KOPT-K1 (cell line): ENCODE data around the gene TAAR1.
"Not testable (repeated sequence)": the region's sequence is repeated elsewhere in the genome, so short reads cannot be mapped to it uniquely, and the experiment has no call there.

ENCODE experiments used
- H3K27ac ChIP-seq: fragments of 200-600 bp; sonication (generic); 2 replicates; pipeline ENCODE4 v1.5.1; 2016; ENCODE audit warnings: antibody characterized with exemption, mild to moderate bottlenecking, low read depth, low read length; ENCODE audit not compliant: poor library complexity, severe bottlenecking
- H3K36me3 ChIP-seq: fragments of 200-600 bp; sonication (generic); 2 replicates; pipeline ENCODE4 v1.5.1; 2017; ENCODE audit warnings: antibody characterized with exemption, mild to moderate bottlenecking, low read length, moderate library complexity; ENCODE audit not compliant: insufficient read depth
- H3K9me3 ChIP-seq: fragments of 200-600 bp; sonication (generic); 2 replicates; pipeline ENCODE4 v1.5.1; 2017; ENCODE audit warnings: antibody characterized with exemption, low read length, mild to moderate bottlenecking; ENCODE audit not compliant: insufficient read depth, poor library complexity, severe bottlenecking

TAAR1 gene

DNA sequence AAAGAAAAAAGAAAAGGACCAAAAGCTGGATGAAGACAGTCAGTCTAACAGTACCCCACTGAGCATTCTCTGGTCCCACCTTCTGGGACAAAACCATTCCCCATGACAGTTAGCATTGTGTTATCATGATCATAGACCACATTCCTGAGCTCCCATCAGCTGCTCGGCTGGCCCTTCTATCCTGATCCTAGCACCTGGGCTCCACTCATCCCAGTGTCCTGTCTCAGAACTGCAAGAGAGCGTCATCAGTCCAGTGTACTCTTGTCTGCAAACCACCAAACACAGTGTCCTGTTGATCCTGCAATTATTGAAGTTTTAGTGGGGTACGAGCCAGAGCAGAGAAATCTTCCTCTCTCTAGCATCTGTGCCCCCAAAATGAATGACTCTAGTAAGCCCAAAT is 16.0 kb upstream of the TAAR1 start:
- Histone ChIP-seq H3K9me3 (no peaks in the 10 kb centered on the region), H3K36me3 (no peaks in the 10 kb centered on the region), H3K27ac (no peak overlapping the region)

DNA sequence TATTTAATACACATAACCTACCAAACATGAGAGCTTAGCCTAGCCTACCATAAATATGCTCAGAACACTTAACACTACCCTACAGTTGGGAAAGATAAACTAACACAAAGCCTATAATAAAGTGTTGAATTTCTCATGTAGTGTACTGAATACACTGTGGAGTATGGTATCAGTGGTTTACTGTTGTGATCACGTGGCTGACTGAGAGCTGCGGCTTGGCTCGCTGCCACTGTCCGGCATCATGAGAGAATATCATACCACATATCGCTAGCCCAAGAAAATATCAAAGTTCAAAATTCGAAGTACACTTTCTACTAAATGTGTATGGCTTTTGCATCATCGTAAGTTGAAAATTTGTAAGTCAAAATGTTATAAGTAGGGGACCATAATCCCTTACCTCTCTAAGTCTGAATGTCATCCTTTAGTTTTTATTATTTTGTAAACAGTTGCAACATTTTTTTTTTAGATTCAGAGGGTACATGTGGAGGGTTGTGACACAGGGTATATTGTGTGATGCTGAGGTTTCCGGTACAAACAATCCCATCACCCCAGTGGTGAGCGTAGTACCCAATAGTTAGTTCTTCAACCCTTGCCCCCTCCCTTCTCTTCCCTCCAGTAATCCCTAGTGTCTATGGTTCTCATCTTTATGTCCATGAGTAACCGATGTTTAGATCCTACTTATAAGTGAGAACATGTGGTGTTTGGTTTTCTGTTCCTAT is 14.6 kb upstream of the TAAR1 start:
- no peaks in the 10 kb centered on the region for H3K36me3 ChIP-seq
- no peak overlapping the region for H3K27ac ChIP-seq
- no peaks in the 10 kb centered on the region for H3K9me3 ChIP-seq

DNA sequence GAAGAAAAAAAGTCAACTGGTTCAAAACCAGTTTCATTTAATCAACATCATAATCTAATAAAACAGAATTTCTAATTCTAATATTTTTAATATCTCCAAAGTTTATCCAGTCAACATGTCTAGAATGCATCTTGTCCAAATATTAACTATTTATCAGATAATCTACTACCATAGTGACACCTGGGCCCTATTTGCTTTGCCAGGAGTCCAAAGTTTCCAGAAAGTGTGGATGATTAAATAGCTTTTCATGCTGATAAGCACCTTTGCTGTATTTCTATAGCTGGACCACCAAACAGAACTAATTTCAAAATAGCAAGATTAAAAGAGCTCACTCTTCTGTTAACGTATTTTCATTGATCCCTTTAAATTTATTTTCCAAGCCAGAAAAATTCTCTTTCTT is 12.3 kb upstream of the TAAR1 start:
- no peak overlapping the region for H3K27ac ChIP-seq

DNA sequence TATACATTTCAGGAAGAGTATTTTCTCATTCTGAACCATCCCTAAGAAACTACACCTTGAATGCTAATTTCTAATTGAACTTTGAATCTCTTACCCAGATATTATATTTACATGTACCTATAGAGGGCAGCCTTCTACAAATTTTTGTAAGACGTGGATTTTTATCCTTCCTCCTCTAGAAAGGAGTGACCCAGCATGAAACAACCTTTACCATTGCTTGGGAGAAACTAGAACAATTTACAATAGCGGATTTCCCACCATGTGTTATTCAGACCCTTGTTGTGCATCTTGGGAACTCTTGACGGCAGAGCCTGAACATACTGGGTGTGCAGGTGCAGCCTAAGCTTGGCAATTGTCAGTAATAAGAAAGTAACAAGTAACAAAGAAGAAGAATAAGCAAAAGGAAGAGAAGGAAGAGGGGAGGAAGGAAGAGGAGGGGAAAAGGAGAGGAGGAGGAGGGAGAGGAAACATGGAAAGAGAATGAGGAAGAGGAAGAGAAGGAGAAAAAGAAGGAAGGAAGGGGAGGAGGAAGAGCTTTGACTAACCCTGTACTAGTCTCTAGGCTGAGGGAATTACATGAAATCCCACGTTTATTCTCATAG is 10.8 kb upstream of the TAAR1 start:
- no peaks in the 10 kb centered on the region for H3K36me3 ChIP-seq
- H3K27ac ChIP-seq: no peak overlapping the region
- no peaks in the 10 kb centered on the region for H3K9me3 ChIP-seq

More for the DNA sequence above, 12.3 kb upstream of the TAAR1 start:
- Histone ChIP-seq H3K36me3 (no peaks in the 10 kb centered on the region), H3K9me3 (no peaks in the 10 kb centered on the region)

DNA sequence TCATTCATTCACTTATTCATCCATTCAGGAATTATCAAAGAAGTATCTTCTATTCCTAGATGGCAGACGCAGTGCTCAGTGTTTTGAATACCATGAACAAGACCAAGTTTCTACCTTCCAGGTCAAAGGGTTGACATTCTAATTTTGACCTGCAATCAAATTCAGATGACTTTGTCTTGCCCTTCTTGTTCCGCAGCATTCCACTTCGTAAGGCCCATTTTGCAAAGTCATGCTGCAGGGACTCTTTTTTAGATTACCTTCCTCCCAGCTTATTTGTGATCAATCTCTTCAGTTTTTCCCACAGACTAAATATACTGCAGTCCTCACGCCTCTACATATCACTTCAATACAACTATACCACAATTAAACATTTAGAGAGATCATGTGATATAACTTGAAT is 7.1 kb upstream of the TAAR1 start:
- Histone ChIP-seq H3K27ac (no peak overlapping the region), H3K36me3 (no peaks in the 10 kb centered on the region), H3K9me3 (no peaks in the 10 kb centered on the region)

DNA sequence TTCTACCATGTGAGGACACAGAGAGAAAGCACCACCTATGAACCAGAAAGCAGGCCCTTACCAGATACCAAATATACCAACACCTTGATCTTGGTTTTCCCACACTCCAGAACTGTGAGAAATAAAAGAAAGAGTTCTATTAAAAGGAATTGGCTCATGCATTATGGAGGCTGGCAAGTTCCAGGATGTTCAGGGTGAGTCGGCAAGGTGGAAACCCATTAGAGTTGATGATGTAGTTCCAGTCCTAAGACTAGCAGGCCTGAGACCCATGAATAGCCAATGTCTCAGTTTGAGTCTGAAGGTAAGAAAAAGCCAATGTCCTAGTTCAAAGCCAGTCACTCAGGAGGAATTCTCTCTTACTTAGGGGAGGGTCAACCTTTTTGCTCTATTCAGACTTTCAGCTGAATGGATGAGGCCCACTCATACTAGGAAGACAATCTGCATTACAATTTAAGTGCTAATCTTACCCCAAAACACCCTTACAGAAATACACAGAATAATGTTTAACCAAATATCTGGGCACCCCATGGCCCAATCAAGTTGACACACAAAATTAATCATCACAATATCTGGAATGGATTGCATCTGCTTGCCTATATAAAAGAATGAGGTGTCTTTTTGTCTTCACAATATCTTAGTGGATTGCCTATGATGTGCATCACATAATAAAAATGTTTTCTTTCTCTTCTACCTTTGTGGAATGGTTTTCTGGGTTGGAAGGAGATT is 5.5 kb upstream of the TAAR1 start:
- Histone ChIP-seq H3K36me3 (no peaks in the 10 kb centered on the region), H3K9me3 (no peaks in the 10 kb centered on the region), H3K27ac (no peak overlapping the region)

DNA sequence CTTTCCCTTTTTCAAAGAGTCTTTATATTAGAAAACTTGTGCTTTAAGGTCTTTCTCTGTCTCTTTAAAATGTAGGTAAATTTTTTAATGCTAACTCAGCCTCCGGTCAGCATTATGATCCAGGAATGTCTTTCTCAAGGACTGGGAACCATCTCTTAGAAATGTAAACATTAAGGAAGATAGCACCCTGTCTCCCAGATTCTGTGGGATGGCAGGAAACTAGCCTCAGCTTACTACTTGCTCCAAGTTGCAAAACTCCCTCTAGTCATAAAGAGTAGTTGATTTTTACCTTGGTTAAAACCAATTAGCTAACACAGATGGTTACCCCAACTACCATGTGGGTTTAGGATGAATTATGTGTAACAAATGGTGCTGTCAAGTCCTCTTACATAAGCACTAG is 4.7 kb upstream of the TAAR1 start:
- Histone ChIP-seq H3K36me3 (no peaks in the 10 kb centered on the region), H3K9me3 (no peaks in the 10 kb centered on the region), H3K27ac (no peak overlapping the region)

DNA sequence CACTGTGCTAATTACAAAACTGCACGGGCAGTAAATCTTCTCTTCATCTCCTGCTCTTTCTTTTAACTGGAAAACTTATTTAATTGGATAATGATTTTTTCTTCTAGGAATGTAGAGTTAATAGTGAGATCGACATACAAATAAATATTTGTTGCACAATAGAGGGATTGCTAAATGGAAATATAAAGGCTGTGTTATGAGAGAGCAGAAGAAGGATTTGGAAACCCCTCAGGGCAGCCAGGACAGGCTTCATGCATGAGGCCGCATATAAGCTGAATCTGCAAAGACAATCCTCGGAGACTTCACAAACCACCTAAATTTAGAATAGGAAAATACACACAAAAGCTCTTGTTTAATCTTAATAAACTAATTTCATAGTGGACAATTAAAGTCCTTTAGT is 2.9 kb upstream of the TAAR1 start:
- Histone ChIP-seq H3K27ac (no peak overlapping the region), H3K36me3 (no peaks in the 10 kb centered on the region)

DNA sequence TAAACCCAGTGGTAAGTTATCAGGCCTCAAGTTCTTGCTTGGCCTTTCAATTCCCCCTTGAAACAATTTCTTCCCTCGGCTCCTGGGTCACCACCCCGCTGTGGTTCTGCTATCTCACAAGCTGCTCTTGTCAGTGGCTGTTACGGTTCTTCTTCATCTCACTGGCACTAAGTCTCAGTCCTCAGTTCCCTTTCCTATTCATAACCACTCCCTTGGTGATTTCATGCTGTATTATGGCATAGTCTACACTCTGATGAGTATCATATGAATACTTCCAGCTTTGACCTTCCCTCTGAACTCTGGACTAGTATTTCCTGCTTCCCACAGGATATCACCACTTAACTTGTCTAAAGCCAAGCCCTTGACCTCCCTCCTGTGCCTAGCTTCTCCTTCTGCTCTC is 7.9 kb downstream of the TAAR1 start:
- Histone ChIP-seq H3K36me3 (no peaks in the 10 kb centered on the region), H3K27ac (no peak overlapping the region), H3K9me3 (no peaks in the 10 kb centered on the region)

More for the DNA sequence above, 2.9 kb upstream of the TAAR1 start:
- H3K9me3 ChIP-seq: no peaks in the 10 kb centered on the region

DNA sequence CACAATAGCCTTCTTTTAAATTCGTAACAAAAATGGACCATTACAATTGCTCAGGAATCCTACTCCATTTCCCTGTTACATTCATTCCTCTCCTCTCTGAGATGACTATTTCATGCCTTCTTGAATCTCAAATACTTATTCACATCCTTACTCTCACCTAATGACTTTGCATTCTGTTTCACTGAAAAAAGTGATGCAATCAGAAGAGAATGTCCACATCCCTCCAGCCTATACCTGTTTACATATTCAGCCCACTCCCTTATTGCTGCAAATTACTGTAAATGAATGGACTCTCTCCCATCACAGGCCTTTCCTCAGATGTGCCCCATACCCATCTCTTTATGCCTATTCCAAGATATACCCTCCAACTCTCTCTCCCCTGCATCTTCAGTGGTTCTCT is 8.6 kb downstream of the TAAR1 start:
- H3K36me3 ChIP-seq: no peaks in the 10 kb centered on the region
- no peak overlapping the region for H3K27ac ChIP-seq
- H3K9me3 ChIP-seq: no peaks in the 10 kb centered on the region

DNA sequence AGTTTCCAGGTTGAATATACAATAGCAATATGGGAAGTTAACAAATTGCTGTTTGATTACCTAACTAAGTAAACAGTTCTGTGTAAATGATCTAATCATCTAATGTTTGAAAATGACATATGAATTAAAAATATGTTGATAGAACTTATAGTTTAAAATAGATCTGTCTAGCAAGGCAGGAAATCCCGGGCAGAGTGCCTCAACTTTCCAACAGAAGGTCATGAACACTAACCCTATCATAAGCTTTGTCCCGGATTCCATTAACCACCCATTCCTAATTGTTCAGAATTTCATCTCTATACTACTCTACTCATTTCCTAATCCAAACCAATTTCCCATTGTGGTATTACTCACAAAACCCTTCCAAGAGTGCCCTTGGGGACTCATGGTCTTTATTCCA is 10.2 kb downstream of the TAAR1 start:
- H3K36me3 ChIP-seq: no peaks in the 10 kb centered on the region
- no peaks in the 10 kb centered on the region for H3K9me3 ChIP-seq
- H3K27ac ChIP-seq: no peak overlapping the region

DNA sequence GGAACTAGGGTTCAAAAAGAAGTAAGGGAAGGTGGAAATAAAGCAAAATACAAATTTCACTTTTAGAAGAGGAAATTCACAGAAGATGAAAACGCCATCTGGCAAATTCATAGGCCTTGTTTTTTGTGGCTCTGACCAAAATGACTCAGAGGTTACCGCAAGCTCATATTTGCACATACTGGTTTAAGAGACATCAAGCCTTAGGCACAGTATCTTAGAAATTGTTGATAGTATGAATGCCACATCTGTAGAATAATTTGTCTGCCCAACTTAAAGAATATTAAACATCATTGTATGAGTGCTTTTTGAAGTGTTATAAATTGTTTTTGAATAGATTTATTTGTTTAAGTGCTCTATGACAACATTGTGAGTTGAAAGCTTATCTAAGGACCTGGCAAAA is 10.6 kb downstream of the TAAR1 start:
- Histone ChIP-seq H3K36me3 (no peaks in the 10 kb centered on the region), H3K9me3 (no peaks in the 10 kb centered on the region), H3K27ac (no peak overlapping the region)

DNA sequence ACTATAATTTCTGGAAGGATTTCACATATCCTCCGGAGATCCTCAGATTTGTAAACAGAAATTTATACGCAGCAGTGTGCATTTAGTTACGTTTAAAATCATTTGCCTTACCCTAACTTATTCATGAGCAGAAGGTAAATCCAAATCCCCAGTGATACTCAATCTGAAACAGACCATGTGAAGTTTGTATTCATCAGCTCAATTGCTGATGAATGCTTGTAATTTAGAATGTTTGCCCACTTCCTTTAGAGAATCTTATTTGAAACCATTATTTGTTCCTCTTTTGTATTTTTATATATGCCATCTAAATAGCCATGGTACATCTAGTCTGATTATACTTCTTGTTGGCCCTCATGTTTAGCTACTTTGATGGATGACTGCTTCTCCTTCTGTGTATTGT is 15.4 kb downstream of the TAAR1 start:
- no peaks in the 10 kb centered on the region for H3K9me3 ChIP-seq
- H3K27ac ChIP-seq: no peak overlapping the region

DNA sequence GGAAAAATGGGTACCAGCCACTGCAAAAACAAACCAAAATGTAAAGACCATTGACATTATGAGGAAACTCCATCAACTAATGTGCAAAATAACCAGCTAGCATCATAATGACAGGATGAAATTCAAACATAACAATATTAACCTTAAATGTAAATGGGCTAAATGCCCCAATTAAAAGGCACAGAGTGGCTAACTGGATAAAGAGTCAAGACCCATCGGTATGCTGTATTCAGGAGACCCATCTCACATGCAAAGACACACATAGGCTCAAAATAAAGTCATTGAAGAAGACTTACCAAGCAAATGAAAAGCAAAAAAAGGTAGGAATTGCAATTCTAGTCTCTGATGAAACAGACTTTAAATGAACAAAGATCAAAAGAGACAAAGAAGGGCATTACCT is 21.8 kb downstream of the TAAR1 start:
- H3K9me3 ChIP-seq, H3K27ac ChIP-seq, H3K36me3 ChIP-seq: not testable (repeated sequence)

More for the DNA sequence above, 15.4 kb downstream of the TAAR1 start:
- no peaks in the 10 kb centered on the region for H3K36me3 ChIP-seq

DNA sequence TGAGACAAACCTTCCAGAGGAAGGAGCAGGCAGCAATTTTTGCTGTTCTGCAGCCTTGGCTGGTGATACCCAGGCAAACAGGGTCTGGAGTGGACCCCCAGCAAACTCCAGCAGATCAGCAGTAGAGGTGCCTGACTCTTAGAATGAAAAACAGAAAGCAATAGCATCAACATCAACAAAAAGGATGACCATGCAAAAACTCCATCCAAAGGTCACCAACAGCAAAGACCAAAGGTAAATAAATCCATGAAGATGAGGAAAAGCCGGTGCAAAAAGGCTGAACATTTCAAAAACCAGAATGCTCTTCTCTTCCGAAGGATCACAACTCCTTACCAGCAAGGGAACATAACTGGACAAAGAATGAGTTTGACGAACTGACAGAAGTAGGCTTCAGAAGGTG is 23.1 kb downstream of the TAAR1 start:
- not testable (repeated sequence) for H3K27ac ChIP-seq, H3K9me3 ChIP-seq, H3K36me3 ChIP-seq

DNA sequence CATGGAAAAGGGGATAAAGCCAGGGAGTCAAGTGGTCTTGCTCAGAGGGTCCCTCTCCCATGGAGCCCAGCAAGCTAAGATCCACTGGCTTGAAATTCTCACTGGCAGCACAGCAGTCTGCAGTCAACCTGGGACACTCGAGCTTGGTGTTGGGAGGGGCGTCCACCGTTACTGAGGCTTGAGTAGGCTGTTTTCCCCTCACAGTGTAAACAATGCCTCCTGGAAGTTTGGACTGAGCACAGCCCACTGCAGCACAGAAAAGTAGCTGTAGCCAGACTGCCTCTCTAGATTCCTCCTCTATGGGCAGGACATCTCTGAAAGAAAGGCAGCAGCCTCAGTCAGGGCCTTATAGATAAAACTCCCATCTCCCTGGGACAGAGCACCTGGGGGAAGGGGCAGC is 23.7 kb downstream of the TAAR1 start:
- H3K36me3 ChIP-seq, H3K9me3 ChIP-seq, H3K27ac ChIP-seq: not testable (repeated sequence)
